ENCODE results near the gene LONRF2.
"Not testable (repeated sequence)": the region's sequence is repeated elsewhere in the genome, so short reads cannot be mapped to it uniquely, and the experiment has no call there.

LONRF2 gene

GRCh38 chr2:100321866-100322820 is at the start of gene LONRF2:
LONRF2 (minus strand) TSS chr2:100322501; CDS start chr2:100322093, 408 bp downstream.
- DNase-seq, result peak; percentile 24 to 82

DNA sequence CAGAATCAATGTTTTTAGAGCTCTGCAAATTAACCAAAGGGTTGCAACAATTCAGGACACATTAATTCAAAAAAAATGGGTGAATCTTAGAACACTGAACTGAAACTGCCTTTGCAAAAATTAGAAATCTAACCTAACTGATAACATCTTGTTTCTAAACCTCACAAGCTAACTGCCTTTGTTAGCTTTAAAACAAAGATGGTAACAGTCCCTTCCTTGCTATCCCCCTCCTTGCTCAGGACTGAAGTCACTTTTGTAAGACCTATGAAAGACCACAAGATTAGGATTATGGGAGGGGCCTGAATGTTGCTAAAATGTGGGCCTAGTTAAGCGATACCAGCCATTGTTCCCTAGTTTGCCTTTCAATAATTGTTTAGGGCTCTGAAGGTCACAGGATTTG is 44.9 kb upstream of the LONRF2 start:
- no peak for DNase-seq

- no peak for DNase-seq
Observed at GRCh38 chr2:100365434-100365833, 43.1 kb upstream of the LONRF2 start.

- DNase-seq, result not testable (repeated sequence)
Observed at GRCh38 chr2:100362269-100362668, 40.0 kb upstream of the LONRF2 start.

GRCh38 chr2:100359576-100359975 is 37.3 kb upstream of the LONRF2 start:
- DNase-seq, result no peak

GRCh38 chr2:100358554-100358953 is 36.3 kb upstream of the LONRF2 start:
- no peak for DNase-seq

- DNase-seq, result no peak
Observed at GRCh38 chr2:100352521-100352920, 30.2 kb upstream of the LONRF2 start.

DNA sequence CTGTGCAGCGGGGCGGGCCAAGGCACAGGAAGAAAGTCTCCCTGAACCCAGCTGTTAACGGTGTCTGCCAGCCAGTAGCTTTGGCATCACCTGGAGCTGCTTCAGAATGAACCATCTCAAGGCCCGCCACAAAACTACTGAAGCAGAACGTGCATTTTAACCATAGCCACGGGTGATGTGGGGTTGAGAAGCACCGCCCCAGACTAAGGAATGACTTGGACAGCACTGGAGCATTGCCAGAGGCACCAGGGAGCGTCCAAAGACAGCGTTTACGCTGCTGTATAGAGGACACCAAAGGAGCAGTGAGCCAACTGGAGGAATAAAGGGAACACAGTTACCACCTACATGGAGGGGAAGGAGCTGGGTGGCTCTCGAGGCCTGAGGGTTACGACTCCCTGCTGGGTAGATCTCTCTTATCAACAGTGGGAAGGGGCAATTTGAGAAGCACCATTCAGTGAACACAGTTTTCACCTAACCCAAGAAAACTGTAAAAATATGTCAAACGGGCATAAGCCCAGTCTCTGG is 28.4 kb upstream of the LONRF2 start:
- DNase-seq, result no peak

DNA sequence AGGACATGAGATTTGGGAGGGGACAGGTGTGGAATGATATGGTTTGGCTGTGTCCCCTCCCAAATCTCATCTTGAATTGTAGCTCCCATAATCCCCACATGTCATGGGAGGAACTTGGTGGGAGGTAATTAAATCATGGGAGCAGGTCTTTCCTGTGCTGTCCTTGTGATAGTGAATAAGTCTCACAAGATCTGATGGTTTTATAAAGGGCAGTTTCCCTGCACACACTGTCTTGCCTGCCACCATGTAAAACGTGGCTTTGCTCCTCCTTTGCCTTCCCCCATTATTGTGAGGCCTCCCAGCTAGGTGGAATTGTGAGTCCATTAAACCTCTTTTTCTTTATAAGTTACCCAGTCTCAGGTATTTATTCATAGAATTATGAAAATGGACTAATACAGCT is 22.8 kb upstream of the LONRF2 start:
- not testable (repeated sequence) for DNase-seq

DNA sequence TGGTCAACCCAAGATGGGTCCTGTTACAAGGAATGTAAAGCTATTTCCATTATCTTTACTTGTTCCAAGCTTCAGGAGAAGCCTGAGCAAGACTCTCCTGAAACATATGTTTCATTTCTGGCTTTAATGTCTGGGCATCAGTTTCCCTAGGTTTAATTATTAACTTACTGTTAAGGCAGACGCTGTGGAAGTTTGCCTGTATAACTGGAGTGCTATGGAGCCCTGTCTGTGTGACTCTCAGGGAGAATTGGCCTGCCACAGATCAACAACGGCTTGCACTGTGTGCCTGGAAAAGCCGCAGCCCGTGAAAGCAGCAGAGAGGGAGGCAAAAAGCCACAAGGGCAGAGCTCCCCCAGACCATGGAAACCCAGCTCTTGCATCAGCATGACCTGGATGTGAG is 22.1 kb upstream of the LONRF2 start:
- DNase-seq, result peak; percentile 14 to 58

- DNase-seq, result not testable (repeated sequence)
Observed at GRCh38 chr2:100342466-100342865, 20.2 kb upstream of the LONRF2 start.

- no peak for DNase-seq
Observed at GRCh38 chr2:100339823-100340222, 17.5 kb upstream of the LONRF2 start.

DNA sequence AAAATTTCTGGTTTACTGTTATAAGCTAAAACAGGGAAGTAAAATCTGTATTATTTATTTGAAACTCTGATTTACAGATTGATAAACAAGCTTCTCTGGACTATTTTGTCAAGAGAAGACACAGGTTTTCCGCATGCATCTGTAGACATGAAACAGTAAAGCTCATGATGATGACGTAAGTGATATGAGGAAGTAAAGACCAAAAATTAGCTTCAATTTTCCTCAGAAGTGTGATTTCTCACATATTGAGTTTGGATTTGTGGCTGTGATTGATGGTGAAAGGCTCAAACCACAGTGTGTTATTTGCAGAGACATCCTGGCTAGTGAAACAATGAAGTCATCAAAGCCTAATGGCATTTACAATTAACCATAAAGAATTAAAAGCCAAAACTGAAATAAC is 12.6 kb upstream of the LONRF2 start:
- no peak for DNase-seq

DNA sequence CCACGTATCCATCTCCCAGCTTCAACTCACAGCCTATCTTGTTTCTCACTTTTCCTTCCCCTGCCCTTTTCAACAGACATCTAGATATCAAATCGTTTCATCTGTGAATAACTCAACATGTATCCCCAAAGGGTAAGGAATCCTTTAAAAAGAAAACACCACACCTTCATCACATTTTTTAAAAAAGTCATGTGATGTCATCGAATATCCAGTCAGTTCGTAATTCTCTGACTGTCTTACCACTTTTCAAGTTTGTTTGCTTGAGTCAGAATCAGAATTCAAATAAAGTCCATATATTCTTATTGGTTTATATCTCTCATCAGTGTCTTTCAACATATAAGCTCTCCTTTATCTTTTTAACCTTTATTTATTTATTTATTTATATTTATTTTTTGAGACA is 5.4 kb upstream of the LONRF2 start:
- DNase-seq, result no peak

- peak; percentile 40 to 86 for DNase-seq
Observed at GRCh38 chr2:100321179-100321865, 979 bp downstream of the LONRF2 start.

DNA sequence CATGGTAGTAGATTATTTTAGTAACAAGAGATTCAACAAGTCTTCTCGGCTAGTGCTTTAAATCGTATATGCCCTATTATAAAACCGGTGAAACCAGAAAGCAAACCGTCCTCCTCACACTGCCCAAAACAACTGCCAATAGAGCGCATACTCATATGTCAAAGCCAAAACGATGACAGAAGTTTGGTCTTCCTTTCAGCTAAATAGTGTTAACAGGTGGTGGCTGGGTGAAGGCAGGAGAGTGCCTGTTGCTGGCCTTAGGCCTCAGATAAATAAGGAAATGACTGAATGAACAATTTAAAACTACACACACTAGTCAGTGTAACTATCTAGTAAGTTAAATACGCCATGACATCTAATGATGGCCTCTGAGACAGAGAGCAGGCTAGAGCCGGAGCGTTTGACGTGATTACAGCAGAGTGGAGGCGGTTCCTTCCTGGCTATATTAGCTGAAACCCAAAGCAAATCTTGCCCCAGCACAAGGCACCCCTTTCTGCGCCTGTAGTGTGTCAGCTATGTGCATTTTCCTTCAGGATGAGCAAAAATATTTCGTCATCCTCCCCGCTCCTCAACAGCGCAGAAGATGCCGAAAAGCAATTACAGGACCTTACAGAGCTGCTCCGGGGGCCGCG is 1.6 kb downstream of the LONRF2 start:
- DNase-seq, result peak; percentile 43 to 69

GRCh38 chr2:100317634-100318033 is 4.7 kb downstream of the LONRF2 start:
- no peak for DNase-seq

- no peak for DNase-seq
Observed at GRCh38 chr2:100309973-100310719, 12.2 kb downstream of the LONRF2 start.

GRCh38 chr2:100309311-100309710 is 13.0 kb downstream of the LONRF2 start:
- no peak for DNase-seq

GRCh38 chr2:100303744-100304143 is 18.6 kb downstream of the LONRF2 start:
- DNase-seq, result no peak

- DNase-seq, result no peak
Observed at GRCh38 chr2:100302585-100302892, 19.8 kb downstream of the LONRF2 start.

- DNase-seq, result no peak
Observed at GRCh38 chr2:100301881-100302584, 20.3 kb downstream of the LONRF2 start.
